GM08714 (cell line): Measurements from ENCODE around the gene PPTC7.
"Not testable (repeated sequence)": the region's sequence is repeated elsewhere in the genome, so short reads cannot be mapped to it uniquely, and the experiment has no call there.

Experiments
- H3K4me3 ChIP-seq: fragments of 200-500 bp; sonication (Bioruptor generic); 2 replicates; pipeline ENCODE4 v1.5.1; 2014; ENCODE audit warnings: mild to moderate bottlenecking, low read length, inconsistent platforms
- ZNF274 ChIP-seq: IDR thresholded peaks from 2 replicates; pipeline ENCODE4 v1.6.1; 2012; ENCODE audit warnings: mild to moderate bottlenecking, low read depth, low read length

PPTC7 gene

GRCh38 chr12:110583137-110584059, at the start of gene PPTC7:
Gene PPTC7 (minus strand): TSS chr12:110583318. CDS start chr12:110583031, 287 bp downstream.
- TF ChIP-seq ZNF274: no peak
- H3K4me3 ChIP-seq: peak within 1 kb of the TSS; percentile 78

- no peak for TF ChIP-seq ZNF274
- peak overlapping the region; percentile 50; the same call in 1 of the 2 replicates for H3K4me3 ChIP-seq
Observed at GRCh38 chr12:110627500-110628195, 44.5 kb upstream of the PPTC7 start.

- TF ChIP-seq ZNF274: no peak
- H3K4me3 ChIP-seq: no peak overlapping the region
Observed at GRCh38 chr12:110622582-110622981, 39.5 kb upstream of the PPTC7 start.

GRCh38 chr12:110619534-110619953, 36.4 kb upstream of the PPTC7 start:
- TF ChIP-seq ZNF274: no peak
- peak overlapping the region; percentile 46; the same call in 1 of the 2 replicates for H3K4me3 ChIP-seq

- H3K4me3 ChIP-seq: no peak overlapping the region
- TF ChIP-seq ZNF274: no peak
Observed at GRCh38 chr12:110616471-110617115, 33.5 kb upstream of the PPTC7 start.

- no peak for TF ChIP-seq ZNF274
- H3K4me3 ChIP-seq: no peak overlapping the region; the same call in 1 of the 2 replicates
Observed at GRCh38 chr12:110615171-110615570, 32.1 kb upstream of the PPTC7 start.

GRCh38 chr12:110613771-110614684, 30.9 kb upstream of the PPTC7 start, which contains the start of gene TCTN1:
Gene TCTN1 (plus strand): TSS chr12:110614129. CDS start chr12:110614183, 54 bp downstream.
- no peak for TF ChIP-seq ZNF274
- H3K4me3 ChIP-seq: peak within 1 kb of the TSS; percentile 86

GRCh38 chr12:110613071-110613770, 30.1 kb upstream of the PPTC7 start:
- TF ChIP-seq ZNF274: no peak
- H3K4me3 ChIP-seq: peak overlapping the region; percentile 86

GRCh38 chr12:110606253-110606611, 23.1 kb upstream of the PPTC7 start:
- no peak for TF ChIP-seq ZNF274
- H3K4me3 ChIP-seq: peak overlapping the region; percentile 48; the same call in 1 of the 2 replicates

GRCh38 chr12:110602085-110602814, 19.1 kb upstream of the PPTC7 start:
- not testable (repeated sequence) for H3K4me3 ChIP-seq

GRCh38 chr12:110600254-110600653, 17.1 kb upstream of the PPTC7 start:
- TF ChIP-seq ZNF274: no peak
- no peak overlapping the region for H3K4me3 ChIP-seq

GRCh38 chr12:110599334-110599733, 16.2 kb upstream of the PPTC7 start:
- no peak for TF ChIP-seq ZNF274
- H3K4me3 ChIP-seq: no peak overlapping the region

- H3K4me3 ChIP-seq: no peak overlapping the region
- no peak for TF ChIP-seq ZNF274
Observed at GRCh38 chr12:110597885-110598284, 14.8 kb upstream of the PPTC7 start.

- not testable (repeated sequence) for H3K4me3 ChIP-seq
Observed at GRCh38 chr12:110592919-110593318, 9.8 kb upstream of the PPTC7 start.
